ENCODE results near the gene SH3GLB1. TPM values are rescaled to one million over a fixed set of nuclear protein-coding genes. Genes with fewer than 3 reads are reported as not detected.

The SH3GLB1 gene
- total and polyA plus RNA-seq, 2 of the 4 experiments (the other 2 are of a cell fraction), result 22.2 to 36.5 TPM

DNA sequence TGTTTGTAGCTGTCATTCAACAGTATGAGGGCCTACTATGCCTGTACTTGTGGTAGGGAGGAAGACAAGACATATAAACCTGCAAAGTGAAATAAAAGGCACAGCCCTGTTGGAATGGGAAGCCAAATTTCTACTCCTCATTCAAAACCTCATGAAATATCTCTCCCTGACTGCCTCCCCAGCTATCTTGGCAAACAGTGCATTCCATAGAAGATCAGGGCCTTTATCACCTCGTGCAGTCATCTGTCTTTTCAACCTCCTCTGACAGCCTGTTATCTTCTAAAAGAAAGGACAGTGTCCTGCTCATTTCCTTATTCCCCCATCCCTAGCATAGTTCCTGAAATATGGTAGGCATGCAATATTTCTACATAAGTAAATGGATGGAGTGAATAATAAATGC, 71.0 kb downstream of the SH3GLB1 start:
- no CpG with 5 or more reads among the region's 1 CpG for WGBS, 2 experiments (ENCODE audit: extremely low coverage in 2 of 2, insufficient read length in 1 of 2)
- Histone ChIP-seq H4K20me1 (ENCODE audit: insufficient read depth, low read length) (no peaks in the 10 kb centered on the region), H4K91ac (ENCODE audit: insufficient read depth, low read depth, low read length) (peak overlapping the region; percentile 5; the same call in 1 of the 2 replicates), H3K4ac (ENCODE audit: low read depth, low read length) (peak overlapping the region; percentile 73; the same call in 1 of the 2 replicates), H2BK120ac (ENCODE audit: low read depth, low read length) (peak overlapping the region; percentile 56), H3K14ac (replicated peaks; ENCODE audit: low read depth, low read length) (peak overlapping the region; percentile 76; the same call in 1 of the 2 replicates), H3K27me3 (ENCODE audit: control insufficient read depth, insufficient read depth, low read length) (no peaks in the 10 kb centered on the region), H3K27ac (ENCODE audit: insufficient read depth, low read length) (no peak overlapping the region), H3K9me1 (ENCODE audit: insufficient read depth, low read length) (peaks cover 10% of the 10 kb centered on the region), H3K4me3 (ENCODE audit: insufficient read depth, low read depth, low read length) (no peak overlapping the region), H2AFZ (replicated peaks; ENCODE audit: low read length, poor library complexity) (no peak overlapping the region), H4K5ac (ENCODE audit: low read depth, low read length) (no peak overlapping the region; the same call in 1 of the 2 replicates), H3K4me1 (ENCODE audit: control insufficient read depth, insufficient read depth, low read length) (peaks cover 25% of the 10 kb centered on the region), H3K18ac (ENCODE audit: low read depth, low read length) (peak overlapping the region; percentile 20; the same call in 1 of the 2 replicates), H2BK20ac (ENCODE audit: low read depth, low read length) (peak overlapping the region; percentile 85), H3K9me3 (ENCODE audit: control insufficient read depth, insufficient read depth, low read length) (no peaks in the 10 kb centered on the region), H3K36me3 (ENCODE audit: control insufficient read depth, insufficient read depth, low read length) (no peaks in the 10 kb centered on the region), H4K8ac (ENCODE audit: low read depth in 2 of 2, low read length in 2 of 2) (peak overlapping the region; percentile 20 to 58; a peak in 2 of 4 replicates), H2BK5ac (ENCODE audit: low read depth, low read length, poor library complexity, severe bottlenecking) (peak overlapping the region; percentile 52), H2AK9ac (replicated peaks; ENCODE audit: low read depth, low read length, poor library complexity) (no peak overlapping the region), H2AK5ac (ENCODE audit: low read depth, low read length) (0 out of 2 replicates have a peak overlapping the region, but pooled peaks have one; percentile 13), H3K4me2 (ENCODE audit: low read depth, low read length) (peak overlapping the region; percentile 34; the same call in 1 of the 2 replicates), H2BK15ac (ENCODE audit: low read depth, low read length) (peak overlapping the region; percentile 77; the same call in 1 of the 3 replicates), H3K9ac (ENCODE audit: low read depth, low read length) (no peak overlapping the region), H3K23ac (ENCODE audit: low read depth, low read length) (0 out of 2 replicates have a peak overlapping the region, but pooled peaks have one; percentile 67), H3K79me1 (ENCODE audit: low read depth in 1 of 2, low read length in 2 of 2) (no peaks in the 10 kb centered on the region), H3K56ac (ENCODE audit: extremely low read depth, insufficient read depth, low read length) (no peak overlapping the region)
- dilution Hi-C loops (cut with HindIII; ENCODE audit: low sequenced_read_pairs, unreplicated experiment), result no loop called here
- CTCF ChIA-PET, result interaction anchor here (1.1 kb wide), 1 partner anchor 23 kb away, joined by 4 read pairs; no protein-coding TSS in a partner anchor
- ATAC-seq (ENCODE audit: low read depth) (no peak; the same call in 1 of the 2 replicates), DNase-seq (no peak)
- TF ChIP-seq RAD21 (IDR thresholded peaks at IDR 0.05; ENCODE audit: low read length) (no peak), RFX5 (IDR thresholded peaks at IDR 0.05; ENCODE audit: low read depth, low read length) (no peak), SMC3 (IDR thresholded peaks at IDR 0.05; ENCODE audit: low read depth, low read length) (no peak), CTCF (conservative IDR thresholded peaks at IDR 0.05; ENCODE audit: low read depth, low read length) (no peak), RCOR1 (IDR thresholded peaks at IDR 0.05; ENCODE audit: insufficient replicate concordance, low read length) (no peak), MXI1 (IDR thresholded peaks at IDR 0.05; ENCODE audit: borderline replicate concordance, low read depth, low read length) (no peak)
- intact Hi-C loops (cut with micrococcal nuclease), result no loop called here
- POLR2A ChIA-PET (ENCODE audit: unreplicated experiment), result no interaction called here
- BruUV-seq (replicated peaks), result no TSS peak
- in situ Hi-C loops (cut with MboI; ENCODE audit: low sequenced_read_pairs), result no loop called here
